Measurements from ENCODE around the gene SPRR2F. TPM values are rescaled to one million over a fixed set of nuclear protein-coding genes. Genes with fewer than 3 reads are reported as not detected.

The SPRR2F gene
- total RNA-seq: not detected in 2 replicates

GRCh38 chr1:153113416-153113815 is at the start of gene SPRR2F:
Gene SPRR2F, minus strand, starts transcription at chr1:153113516. Its CDS starts 783 bp downstream, at chr1:153112733.

GRCh38 chr1:153150846-153151245 is 37.5 kb upstream of the SPRR2F start, which contains the start of gene SPRR2G:
Gene SPRR2G, minus strand, starts transcription at chr1:153150890. Its CDS starts 780 bp downstream, at chr1:153150110.

GRCh38 chr1:153094426-153094825 is 18.9 kb downstream of the SPRR2F start, which contains the start of gene SPRR2E:
Gene SPRR2E, minus strand, starts transcription at chr1:153094526. Its CDS starts 775 bp downstream, at chr1:153093751.

GRCh38 chr1:153071511-153071910 is 41.8 kb downstream of the SPRR2F start, which contains the start of gene SPRR2B:
Gene SPRR2B, minus strand, starts transcription at chr1:153071611. Its CDS starts 772 bp downstream, at chr1:153070839.

Other genes starting within 250 kb of the SPRR2F start
- not detected in 2 replicates for gene SMCP, start 235.2 kb downstream of the SPRR2F start, total RNA-seq
- 18.8 and 30.8 TPM in 2 replicates for gene IVL, start 205.0 kb downstream of the SPRR2F start, total RNA-seq
- not detected in 2 replicates for gene SPRR5, start 166.3 kb downstream of the SPRR2F start, total RNA-seq
- gene SPRR4, start 142.9 kb downstream of the SPRR2F start, total RNA-seq: not detected in 2 replicates
- 3.1 and 9.5 TPM in 2 replicates for gene SPRR1A, start 129.4 kb downstream of the SPRR2F start, total RNA-seq
- 67.3 and 122 TPM in 2 replicates for gene SPRR3, start 111.8 kb downstream of the SPRR2F start, total RNA-seq
- 53.0 and 86.5 TPM in 2 replicates for gene SPRR1B, start 82.3 kb downstream of the SPRR2F start, total RNA-seq
- gene SPRR2D, start 72.4 kb downstream of the SPRR2F start, total RNA-seq: 5.7 and 47.8 TPM in 2 replicates
- 4.8 and 25.3 TPM in 2 replicates for gene SPRR2A, start 56.0 kb downstream of the SPRR2F start, total RNA-seq
- 1.0 TPM in 1 of 2 replicates, not detected in the other for gene SPRR2B, start 41.9 kb downstream of the SPRR2F start, total RNA-seq
- 1.1 and 21.5 TPM in 2 replicates for gene SPRR2E, start 19.0 kb downstream of the SPRR2F start, total RNA-seq
- gene SPRR2G, start 37.4 kb upstream of the SPRR2F start, total RNA-seq: 2.1 TPM in 1 of 2 replicates, not detected in the other
- gene LELP1, start 89.9 kb upstream of the SPRR2F start, total RNA-seq: not detected in 2 replicates
- 2.1 TPM in 1 of 2 replicates, not detected in the other for gene PRR9, start 104.1 kb upstream of the SPRR2F start, total RNA-seq
- gene LORICRIN, start 146.2 kb upstream of the SPRR2F start, total RNA-seq: not detected in 2 replicates
- 2.4 and 4.7 TPM in 2 replicates for gene PGLYRP3, start 199.4 kb upstream of the SPRR2F start, total RNA-seq
- gene PGLYRP4, start 235.3 kb upstream of the SPRR2F start, total RNA-seq: 4.0 and 7.9 TPM in 2 replicates
- 1,477 and 2,600 TPM in 2 replicates for gene S100A9, start 244.3 kb upstream of the SPRR2F start, total RNA-seq